ENCODE measurements around the gene ANKEF1. TPM values are rescaled to one million over a fixed set of nuclear protein-coding genes. Genes with fewer than 3 reads are reported as not detected.

Gene ANKEF1
- total and polyA plus RNA-seq, 10 of the 15 experiments (the other 5 are each of a cell fraction or from before 2014, with no cell fraction given) = 0.04 to 3.0 (median 0.89) TPM

DNA sequence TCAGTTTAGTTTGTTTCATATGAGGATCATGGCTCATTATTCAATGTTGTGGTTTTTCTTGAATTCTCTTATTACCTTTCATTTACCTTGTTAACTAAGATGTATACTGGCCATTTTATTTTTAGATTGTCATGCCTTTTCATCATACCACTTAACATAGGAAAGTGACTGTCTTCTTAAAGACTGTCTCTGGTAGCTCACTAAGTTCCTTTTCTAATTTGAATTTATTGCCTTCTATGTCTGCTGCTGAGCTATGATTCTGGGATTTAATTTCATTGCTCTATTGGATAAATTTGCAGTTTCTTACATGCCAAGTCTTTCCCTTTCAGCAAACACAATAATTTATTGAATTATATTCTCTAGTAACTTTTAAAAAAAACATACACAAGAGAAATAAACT is 49.5 kb upstream of the ANKEF1 start (continued):
- TF ChIP-seq ZBTB4 (CRISPR knock-in tag; IDR thresholded peaks at IDR 0.05) = no peak

DNA sequence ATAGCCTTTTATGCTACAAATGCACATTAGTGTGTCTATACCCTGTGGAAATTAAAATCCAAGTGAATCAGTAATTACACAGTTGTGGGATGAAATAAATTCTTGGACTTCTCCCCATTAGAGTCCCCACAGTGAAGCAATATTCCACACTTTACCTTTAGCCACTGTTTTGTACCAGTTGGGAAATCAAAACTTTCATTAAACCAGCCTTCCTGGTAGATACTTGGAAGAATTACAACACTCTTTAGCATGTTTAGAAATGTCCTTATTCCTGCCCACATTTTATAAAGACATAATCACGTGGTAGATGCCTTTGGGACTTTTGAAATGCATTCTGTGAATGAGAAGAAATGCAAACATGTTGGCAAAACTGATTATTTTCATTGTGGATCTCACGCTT is 49.0 kb upstream of the ANKEF1 start:
- Histone ChIP-seq H3K9me3 (replicated peaks; ENCODE audit: control insufficient read depth, insufficient read depth, low read length) (no peaks in the 10 kb centered on the region), H4K20me1 (ENCODE audit: control insufficient read depth, insufficient read depth) (no peaks in the 10 kb centered on the region), H3K9ac (ENCODE audit: control insufficient read depth, insufficient read depth, low read length) (no peak overlapping the region), H3K4me1 (ENCODE audit: control insufficient read depth, insufficient read depth, low read length) (no peaks in the 10 kb centered on the region), H3K4me2 (ENCODE audit: control insufficient read depth, insufficient read depth) (no peak overlapping the region), H3K27ac (ENCODE audit: control insufficient read depth, insufficient read depth) (no peak overlapping the region), H3K4me3 (no peak overlapping the region), H3K27me3 (replicated peaks in 1 of 2; ENCODE audit: control insufficient read depth in 2 of 2, insufficient read depth in 2 of 2, low read length in 1 of 2) (no peaks in the 10 kb centered on the region; a peak in 1 of 4 replicates), H2AFZ (ENCODE audit: control insufficient read depth, low read depth, low read length) (no peak overlapping the region), H3K79me2 (ENCODE audit: control insufficient read depth, insufficient read depth, low read length) (no peaks in the 10 kb centered on the region), H3K36me3 (ENCODE audit: control insufficient read depth in 2 of 2, insufficient read depth in 2 of 2, low read length in 1 of 2) (no peaks in the 10 kb centered on the region)
- WGBS (ENCODE audit: insufficient coverage, insufficient replicate concordance, low lambda C conversion rate, missing lambda C conversion rate) = 41% methylated on average over 2 of the region's 2 CpGs
- in situ Hi-C loops (cut with MboI) (loop anchor here (25.0 kb wide), 1 partner anchor 1552 kb away; no protein-coding TSS in a partner anchor), intact Hi-C loops (cut with micrococcal nuclease; ENCODE audit: unreplicated experiment) (no loop called here)
- ChIA-PET RAD21 (ENCODE audit: unreplicated experiment) (interaction anchor here (0.7 kb wide), 1 partner anchor 106 kb away, joined by 3 read pairs; no protein-coding TSS in a partner anchor), SMC1A (ENCODE audit: uncharacterized antibody, unreplicated experiment) (no interaction called here), POLR2A (no interaction called here), CTCF (interaction anchor here (1.4 kb wide), 1 partner anchor 24 kb away, joined by 4 read pairs; no protein-coding TSS in a partner anchor)
- ATAC-seq (no peak), FAIRE-seq (no peak), DNase-seq (ENCODE audit: low read depth, low spot score) (no peak)
- BruUV-seq (replicated peaks) = no TSS peak
- TF ChIP-seq SUPT20H (IDR thresholded peaks at IDR 0.05; ENCODE audit: borderline replicate concordance, control insufficient read depth, low read depth, low read length) (no peak), SIX5 (IDR thresholded peaks at IDR 0.05; ENCODE audit: low read depth, low read length, severe bottlenecking) (no peak)

All from GM12878 (cell line).